ENCODE measurements around the gene DSPP.

Gene DSPP

GRCh38 chr4:87608229-87608628 is at the start of gene DSPP:
Gene DSPP, plus strand, starts transcription at chr4:87608529. Its CDS starts 2,380 bp downstream, at chr4:87610909.
- no peak for TF ChIP-seq CTCF (IDR thresholded peaks at IDR 0.05; ENCODE audit: extremely low read depth, insufficient read depth, missing control alignments)
- in situ Hi-C loops (cut with MboI; ENCODE audit: low pct_unique_long_range_greater_than_20kb, low sequenced_read_pairs, unreplicated experiment), result no loop called here
- no peak for DNase-seq (ENCODE audit: low spot score)

- in situ Hi-C loops (cut with MboI; ENCODE audit: low pct_unique_long_range_greater_than_20kb, low sequenced_read_pairs, unreplicated experiment), result no loop called here
- DNase-seq (ENCODE audit: low spot score), result no peak
- TF ChIP-seq CTCF (IDR thresholded peaks at IDR 0.05; ENCODE audit: extremely low read depth, insufficient read depth, missing control alignments), result no peak
Measured at GRCh38 chr4:87559090-87559837, 49.1 kb upstream of the DSPP start.

GRCh38 chr4:87560802-87561201 is 47.5 kb upstream of the DSPP start:
- DNase-seq (ENCODE audit: low spot score), result no peak
- no peak for TF ChIP-seq CTCF (IDR thresholded peaks at IDR 0.05; ENCODE audit: extremely low read depth, insufficient read depth, missing control alignments)
- in situ Hi-C loops (cut with MboI; ENCODE audit: low pct_unique_long_range_greater_than_20kb, low sequenced_read_pairs, unreplicated experiment), result no loop called here

- in situ Hi-C loops (cut with MboI; ENCODE audit: low pct_unique_long_range_greater_than_20kb, low sequenced_read_pairs, unreplicated experiment), result no loop called here
- no peak for DNase-seq (ENCODE audit: low spot score)
- TF ChIP-seq CTCF (IDR thresholded peaks at IDR 0.05; ENCODE audit: extremely low read depth, insufficient read depth, missing control alignments), result no peak
Measured at GRCh38 chr4:87565746-87566145, 42.6 kb upstream of the DSPP start.

GRCh38 chr4:87566276-87566675 is 42.1 kb upstream of the DSPP start:
- in situ Hi-C loops (cut with MboI; ENCODE audit: low pct_unique_long_range_greater_than_20kb, low sequenced_read_pairs, unreplicated experiment), result no loop called here
- DNase-seq (ENCODE audit: low spot score), result no peak
- no peak for TF ChIP-seq CTCF (IDR thresholded peaks at IDR 0.05; ENCODE audit: extremely low read depth, insufficient read depth, missing control alignments)

GRCh38 chr4:87567191-87567590 is 41.1 kb upstream of the DSPP start:
- TF ChIP-seq CTCF (IDR thresholded peaks at IDR 0.05; ENCODE audit: extremely low read depth, insufficient read depth, missing control alignments), result no peak
- in situ Hi-C loops (cut with MboI; ENCODE audit: low pct_unique_long_range_greater_than_20kb, low sequenced_read_pairs, unreplicated experiment), result no loop called here
- no peak for DNase-seq (ENCODE audit: low spot score)
